Spleen (tissue), 11 donors: ENCODE results near the gene ANO2. TPM values are rescaled to one million over a fixed set of nuclear protein-coding genes. Genes with fewer than 3 reads are reported as not detected.

Source experiments
- DNase-seq: peaks from one replicate; pipeline ENCODE4 v3.0.0-alpha.2; 2020
- H3K27ac ChIP-seq, 8 donors: fragments of 200-600 bp; sonication (generic) in 7 of 8; 1 replicate in 4 of 8; 2 replicates in 4 of 8; pipeline versions ENCODE4 v1.5.0 to v1.8.0; 2016 to 2021; ENCODE audit warnings: inconsistent platforms in 4 of 8, mild to moderate bottlenecking in 4 of 8, moderate library complexity in 1 of 8
- H3K27me3 ChIP-seq, 7 donors: fragments of 200-600 bp; sonication (generic) in 6 of 7; replicated peaks in 1 of 7; 1 replicate in 4 of 7; 2 replicates in 3 of 7; pipeline versions ENCODE4 v1.5.0 to v1.8.0; 2016 to 2021; ENCODE audit warnings: inconsistent platforms in 3 of 7, mild to moderate bottlenecking in 1 of 7
- H3K36me3 ChIP-seq, 6 donors: fragments of 200-600 bp; sonication (generic) in 5 of 6; 1 replicate in 4 of 6; 2 replicates in 2 of 6; pipeline versions ENCODE4 v1.5.0 to v1.8.0; 2016 to 2021; ENCODE audit warnings: inconsistent platforms in 2 of 6
- H3K4me1 ChIP-seq, 6 donors: fragments of 200-600 bp; sonication (generic) in 5 of 6; 1 replicate in 3 of 6; 2 replicates in 3 of 6; pipeline versions ENCODE4 v1.5.0 to v1.8.0; 2016 to 2021; ENCODE audit warnings: inconsistent platforms in 3 of 6
- H3K4me3 ChIP-seq, 8 donors: fragments of 200-600 bp; sonication (generic) in 7 of 8; 1 replicate in 4 of 8; 2 replicates in 4 of 8; pipeline versions ENCODE4 v1.5.0 to v1.8.0; 2016 to 2021; ENCODE audit warnings: inconsistent platforms in 4 of 8, mild to moderate bottlenecking in 4 of 8, moderate library complexity in 2 of 8
- H3K9me3 ChIP-seq, 8 donors: fragments of 200-600 bp; sonication (generic) in 7 of 8; 1 replicate in 4 of 8; 2 replicates in 4 of 8; pipeline versions ENCODE4 v1.5.0 to v1.8.0; 2016 to 2021; ENCODE audit warnings: inconsistent platforms in 4 of 8
- POLR2A ChIP-seq, 3 donors: fragments of 450-650 bp; IDR thresholded peaks; one replicate each; pipeline ENCODE4 v1.5.1; 2017; ENCODE audit warnings: antibody characterized with exemption in 3 of 3, mild to moderate bottlenecking in 1 of 3
- POLR2AphosphoS5 ChIP-seq, 3 donors: sonication (generic); formaldehyde crosslinking; IDR thresholded peaks; one replicate each; pipeline ENCODE4 v1.5.1; 2017; ENCODE audit warnings: antibody characterized with exemption in 3 of 3
- WGBS, 5 donors: extraction: QIAGEN DNeasy Blood & Tissue Kit in 3 of 5; methylation state at CpG; one replicate each; pipeline versions ENCODE4 v1.1.5 to v1.1.7; 2013 to 2018; 5-methylcytosine and 5-hydroxymethylcytosine counted together
- intact Hi-C: fragments of 100-400 bp; cut with DNase I; formaldehyde crosslinking; loops from one replicate; pipeline ENCODE4 v1.15.0; 2023; ENCODE audit warnings: low total_unique reads
- polyA plus RNA-seq, 3 donors: library from polyadenylated mRNA; stranded (reverse); fragments of 200-250 nt; gene quantifications; one replicate each; pipeline ENCODE4 v1.2.1, GENCODE V29; 2013
- total RNA-seq, 7 donors: library from RNA; depleted of rRNA in 3 of 7; stranded (reverse); fragments of >200 nt in 3 of 7; fragmentation: NEBNext Ultra II Directional in 4 of 7; extraction: Animal tissue kit (Norgen Biotek cat#: 25700) in 4 of 7; gene quantifications; one replicate each; pipeline versions ENCODE4 v1.1.0 to v1.2.1, GENCODE V29; 2016 to 2021
- TF ChIP-seq, protein P1 (sequence below), 11 experiments: fragments of 200-600 bp in 7 of 11; fragments of 450-650 bp in 4 of 11; sonication (generic) in 4 of 11; IDR thresholded peaks in 8 of 11; conservative IDR thresholded peaks in 3 of 11; 1 replicate in 7 of 11; 2 replicates in 4 of 11; pipeline versions ENCODE4 v1.4.0 to v1.8.0; 2016 to 2021; ENCODE audit warnings: antibody characterized with exemption in 11 of 11, inconsistent platforms in 4 of 11, mild to moderate bottlenecking in 1 of 11
- donor health status: healthy with polysubstance abuse.
- donor health status: DM: no; HTN: no; CAD: no; lungs with moderate emphysema.
- donor health status: DM: no; HTN: no; CAD: no.
- donor health status: Bipolar disorder and iron deficiency.
- donor health status: healthy.
- donor health status: DM: no; HTN: no; CAD: no.
- donor health status: DM: yes; HTN: yes; CAD: no.

The ANO2 gene
- total and polyA plus RNA-seq, 10 donors: 1.1 to 35.1 (median 14.2) TPM

GRCh38 chr12:5969156-5969973 lies 24.3 kb upstream of the ANO2 start:
- no peaks in the 10 kb centered on the region for H3K9me3 ChIP-seq
- no peak overlapping the region for H3K27ac ChIP-seq
- 74 to 86% (median 86%) methylated on average over 13 to 17 of the region's 17 CpGs for WGBS, 5 donors
- TF ChIP-seq POLR2AphosphoS5 (IDR thresholded peaks at IDR 0.05): no peak
- TF ChIP-seq POLR2A (IDR thresholded peaks at IDR 0.05): no peak
- TF ChIP-seq, protein P1, sequence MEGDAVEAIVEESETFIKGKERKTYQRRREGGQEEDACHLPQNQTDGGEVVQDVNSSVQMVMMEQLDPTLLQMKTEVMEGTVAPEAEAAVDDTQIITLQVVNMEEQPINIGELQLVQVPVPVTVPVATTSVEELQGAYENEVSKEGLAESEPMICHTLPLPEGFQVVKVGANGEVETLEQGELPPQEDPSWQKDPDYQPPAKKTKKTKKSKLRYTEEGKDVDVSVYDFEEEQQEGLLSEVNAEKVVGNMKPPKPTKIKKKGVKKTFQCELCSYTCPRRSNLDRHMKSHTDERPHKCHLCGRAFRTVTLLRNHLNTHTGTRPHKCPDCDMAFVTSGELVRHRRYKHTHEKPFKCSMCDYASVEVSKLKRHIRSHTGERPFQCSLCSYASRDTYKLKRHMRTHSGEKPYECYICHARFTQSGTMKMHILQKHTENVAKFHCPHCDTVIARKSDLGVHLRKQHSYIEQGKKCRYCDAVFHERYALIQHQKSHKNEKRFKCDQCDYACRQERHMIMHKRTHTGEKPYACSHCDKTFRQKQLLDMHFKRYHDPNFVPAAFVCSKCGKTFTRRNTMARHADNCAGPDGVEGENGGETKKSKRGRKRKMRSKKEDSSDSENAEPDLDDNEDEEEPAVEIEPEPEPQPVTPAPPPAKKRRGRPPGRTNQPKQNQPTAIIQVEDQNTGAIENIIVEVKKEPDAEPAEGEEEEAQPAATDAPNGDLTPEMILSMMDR (IDR thresholded peaks at IDR 0.05 in 8 of 11, conservative IDR thresholded peaks at IDR 0.05 in 3 of 11): no peak
- no peak overlapping the region for H3K4me3 ChIP-seq
- intact Hi-C loops: no loop called here
- H3K27me3 ChIP-seq: peaks cover 0 to 19% (median 0%) of the 10 kb centered on the region in 7 donors
- no peak for DNase-seq
- peaks cover 0 to 19% (median 10%) of the 10 kb centered on the region in 6 donors for H3K4me1 ChIP-seq
- H3K36me3 ChIP-seq: peaks cover 0 to 47% (median 2%) of the 10 kb centered on the region in 6 donors

DNA sequence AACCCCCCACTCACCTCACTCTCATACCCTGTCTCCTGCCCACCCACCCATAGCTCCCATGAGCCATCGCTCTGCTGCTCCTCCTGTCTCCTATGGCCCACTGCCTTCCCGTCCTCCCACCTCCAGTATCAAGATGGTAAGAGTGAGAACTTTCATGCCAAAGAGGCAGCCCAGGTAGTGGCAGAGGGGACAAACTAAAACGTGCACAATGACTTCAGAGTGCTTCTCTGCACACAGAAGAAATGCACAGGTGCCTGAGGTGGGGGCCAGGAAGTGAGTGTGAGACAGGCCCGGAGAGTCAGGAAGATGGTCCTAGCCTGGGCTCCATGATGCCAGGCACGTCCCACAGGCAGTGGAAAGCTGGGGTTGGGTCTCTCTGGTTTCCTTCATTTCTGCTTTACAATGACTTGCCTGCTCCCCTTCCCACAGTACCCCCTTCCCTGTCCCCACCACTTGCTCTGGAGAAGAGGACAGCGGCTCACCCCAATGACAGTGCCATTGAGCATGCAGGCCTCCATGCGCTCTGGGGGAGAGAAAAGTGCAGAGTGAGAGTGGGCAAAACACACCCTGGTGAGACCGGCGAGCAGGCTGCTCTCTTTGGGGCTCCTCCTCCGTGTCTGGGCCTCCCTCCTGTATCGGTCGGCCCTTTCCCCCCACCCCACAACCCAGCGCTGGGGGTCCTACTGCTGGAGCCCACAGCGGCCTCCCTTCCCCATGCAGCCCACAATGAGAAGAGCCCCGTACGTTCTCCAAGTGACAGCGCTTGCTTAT lies 22.8 kb upstream of the ANO2 start:
- TF ChIP-seq, protein P1 (IDR thresholded peaks at IDR 0.05 in 8 of 11, conservative IDR thresholded peaks at IDR 0.05 in 3 of 11): no peak
- TF ChIP-seq POLR2A (IDR thresholded peaks at IDR 0.05) (no peak), POLR2AphosphoS5 (IDR thresholded peaks at IDR 0.05) (no peak)
- no peak for DNase-seq
- no peaks in the 10 kb centered on the region for H3K9me3 ChIP-seq
- peaks cover 0 to 47% (median 2%) of the 10 kb centered on the region in 6 donors for H3K36me3 ChIP-seq
- peaks cover 0 to 19% (median 10%) of the 10 kb centered on the region in 6 donors for H3K4me1 ChIP-seq
- intact Hi-C loops: no loop called here
- WGBS, 5 donors: 83 to 92% (median 89%) methylated on average over 17 of the region's 17 CpGs
- H3K4me3 ChIP-seq: no peak overlapping the region
- no peak overlapping the region for H3K27ac ChIP-seq
- H3K27me3 ChIP-seq: peaks cover 0 to 19% (median 0%) of the 10 kb centered on the region in 7 donors

GRCh38 chr12:5966486-5967095 lies 21.5 kb upstream of the ANO2 start:
- Histone ChIP-seq H3K4me3 (no peak overlapping the region), H3K27me3 (peaks cover 0 to 19% (median 0%) of the 10 kb centered on the region in 7 donors), H3K4me1 (peaks cover 0 to 19% (median 10%) of the 10 kb centered on the region in 6 donors), H3K9me3 (no peaks in the 10 kb centered on the region), H3K36me3 (peaks cover 0 to 42% (median 2%) of the 10 kb centered on the region in 6 donors), H3K27ac (no peak overlapping the region)
- no peak for DNase-seq
- intact Hi-C loops: no loop called here
- no peak for TF ChIP-seq POLR2A (IDR thresholded peaks at IDR 0.05)
- TF ChIP-seq, protein P1 (IDR thresholded peaks at IDR 0.05 in 8 of 11, conservative IDR thresholded peaks at IDR 0.05 in 3 of 11): no peak
- no peak for TF ChIP-seq POLR2AphosphoS5 (IDR thresholded peaks at IDR 0.05)
- WGBS, 5 donors: 79 to 89% (median 85%) methylated on average over 11 of the region's 11 CpGs
